Osteoblast (primary cell): ENCODE measurements around the gene MIDN. TPM values are rescaled to one million over a fixed set of nuclear protein-coding genes. Genes with fewer than 3 reads are reported as not detected.

Experiments used
- DNase-seq: peaks from one replicate; pipeline ENCODE4 v3.0.0; 2011; ENCODE audit warnings: low spot score, mixed read lengths; ENCODE audit not compliant: insufficient read length; ENCODE audit errors: missing footprints
- H2AFZ ChIP-seq: 2 replicates; pipeline ENCODE4 v1.6.0; 2011; ENCODE audit warnings: mild to moderate bottlenecking, low read length
- H3K27ac ChIP-seq: 2 replicates; pipeline ENCODE4 v1.5.1; 2011; ENCODE audit warnings: mild to moderate bottlenecking, low read depth, low read length, moderate library complexity
- H3K27me3 ChIP-seq: 2 replicates; pipeline ENCODE4 v1.6.0; 2012; ENCODE audit warnings: mild to moderate bottlenecking, control low read depth, inconsistent platforms, low read length, moderate library complexity; ENCODE audit not compliant: insufficient read depth
- H3K36me3 ChIP-seq: 2 replicates; pipeline ENCODE4 v1.5.1; 2011; ENCODE audit warnings: mild to moderate bottlenecking, low read length, control low read depth, moderate library complexity; ENCODE audit not compliant: insufficient read depth
- H3K4me1 ChIP-seq: 2 replicates; pipeline ENCODE4 v1.5.1; 2011; ENCODE audit warnings: mild to moderate bottlenecking, low read length, control low read depth, moderate library complexity; ENCODE audit not compliant: insufficient read depth
- H3K4me2 ChIP-seq: 2 replicates; pipeline ENCODE4 v1.6.0; 2011; ENCODE audit warnings: mild to moderate bottlenecking, low read length; ENCODE audit not compliant: insufficient read depth
- H3K4me3 ChIP-seq: fragments of 200-600 bp; sonication (generic); 3 replicates; pipeline ENCODE4 v1.5.1; 2012; ENCODE audit warnings: mild to moderate bottlenecking, low read length, inconsistent platforms; ENCODE audit not compliant: insufficient read depth
- H3K79me2 ChIP-seq: 2 replicates; pipeline ENCODE4 v1.6.0; 2012; ENCODE audit warnings: mild to moderate bottlenecking, low read length, control low read depth, inconsistent platforms; ENCODE audit not compliant: insufficient read depth
- H3K9me3 ChIP-seq: 2 replicates; pipeline ENCODE4 v1.5.1; 2011; ENCODE audit warnings: low read depth, low read length, control low read depth
- H4K20me1 ChIP-seq: 2 replicates; pipeline ENCODE4 v1.6.0; 2012; ENCODE audit warnings: mild to moderate bottlenecking, low read length, control low read depth; ENCODE audit not compliant: insufficient read depth
- CTCF ChIP-seq: IDR thresholded peaks from 2 replicates; pipeline ENCODE4 v1.5.1; 2011; ENCODE audit warnings: mild to moderate bottlenecking, low read depth, low read length, moderate library complexity; ENCODE audit errors: extremely low read depth
- total RNA-seq: library from RNA; depleted of rRNA; stranded (reverse); fragments of >200 nt; gene quantifications from 2 replicates; pipeline ENCODE4 v1.2.3, GENCODE V29; 2012

MIDN gene
- total RNA-seq, 1 donor, result 19.9 TPM

GRCh38 chr19:1247748-1248138, 640 bp upstream of the MIDN start:
- Histone ChIP-seq H3K79me2 (peaks cover 40% of the 10 kb centered on the region), H3K36me3 (peaks cover 8% of the 10 kb centered on the region), H2AFZ (no peak overlapping the region), H3K27ac (peak overlapping the region; percentile 82), H3K4me2 (peak overlapping the region; percentile 76), H3K27me3 (no peaks in the 10 kb centered on the region), H3K9me3 (no peaks in the 10 kb centered on the region), H3K4me1 (peaks cover 18% of the 10 kb centered on the region), H4K20me1 (peaks cover 26% of the 10 kb centered on the region), H3K4me3 (peak overlapping the region; percentile 83)
- no peak for TF ChIP-seq CTCF
- no peak for DNase-seq

- Histone ChIP-seq H3K4me1 (peaks cover 18% of the 10 kb centered on the region), H3K9me3 (no peaks in the 10 kb centered on the region), H3K79me2 (peaks cover 42% of the 10 kb centered on the region), H3K27ac (peak overlapping the region; percentile 82), H2AFZ (no peak overlapping the region), H3K4me3 (peak overlapping the region; percentile 83), H3K36me3 (peaks cover 12% of the 10 kb centered on the region), H4K20me1 (peaks cover 20% of the 10 kb centered on the region), H3K4me2 (peak overlapping the region; percentile 55), H3K27me3 (no peaks in the 10 kb centered on the region)
- TF ChIP-seq CTCF, result peak; percentile 50
- peak; percentile 99 for DNase-seq
These were observed 459 bp downstream of the MIDN start for GRCh38 chr19:1248786-1249297.

GRCh38 chr19:1249298-1249989, 1.1 kb downstream of the MIDN start:
- Histone ChIP-seq H3K4me3 (peak overlapping the region; percentile 83), H3K27ac (peak overlapping the region; percentile 48), H3K79me2 (peaks cover 43% of the 10 kb centered on the region), H3K9me3 (no peaks in the 10 kb centered on the region), H3K4me2 (peak overlapping the region; percentile 18), H2AFZ (no peak overlapping the region), H3K4me1 (peaks cover 19% of the 10 kb centered on the region), H4K20me1 (peaks cover 19% of the 10 kb centered on the region), H3K27me3 (no peaks in the 10 kb centered on the region), H3K36me3 (peaks cover 19% of the 10 kb centered on the region)
- no peak for TF ChIP-seq CTCF
- DNase-seq, result peak; percentile 100

GRCh38 chr19:1249990-1250436, 1.6 kb downstream of the MIDN start:
- H2AFZ ChIP-seq, result no peak overlapping the region
- TF ChIP-seq CTCF, result no peak

More at GRCh38 chr19:1249990-1250436, 1.6 kb downstream of the MIDN start:
- Histone ChIP-seq H3K27ac (peak overlapping the region; percentile 33), H3K4me3 (peak overlapping the region; percentile 80), H4K20me1 (peaks cover 23% of the 10 kb centered on the region), H3K4me1 (peaks cover 19% of the 10 kb centered on the region), H3K79me2 (peaks cover 44% of the 10 kb centered on the region), H3K4me2 (peak overlapping the region; percentile 18), H3K9me3 (no peaks in the 10 kb centered on the region), H3K27me3 (no peaks in the 10 kb centered on the region), H3K36me3 (peaks cover 24% of the 10 kb centered on the region)
- DNase-seq, result no peak
